GM23248 (cell line): ENCODE data around the gene FAM83E. TPM values are rescaled to one million over a fixed set of nuclear protein-coding genes. Genes with fewer than 3 reads are reported as not detected.

Experiments used
- DNase-seq: peaks from one replicate; pipeline ENCODE4 v3.0.0-alpha.2; 2015
- H2AFZ ChIP-seq: fragments of 200-600 bp; sonication (generic); 2 replicates; pipeline ENCODE4 v1.6.1; 2016; ENCODE audit warnings: antibody characterized with exemption
- H3F3A ChIP-seq: fragments of 200-600 bp; sonication (generic); 2 replicates; pipeline ENCODE4 v1.6.1; 2016; ENCODE audit warnings: mild to moderate bottlenecking, antibody characterized with exemption, mixed run types; ENCODE audit not compliant: insufficient read depth
- H3K27ac ChIP-seq: fragments of 200-600 bp; sonication (generic); 2 replicates; pipeline ENCODE4 v1.5.1; 2016; ENCODE audit warnings: mild to moderate bottlenecking
- H3K27me3 ChIP-seq: fragments of 200-600 bp; sonication (generic); replicated peaks from 2 replicates; pipeline ENCODE4 v1.6.1; 2016; ENCODE audit warnings: mild to moderate bottlenecking; ENCODE audit not compliant: insufficient read depth
- H3K36me3 ChIP-seq: fragments of 200-600 bp; sonication (generic); 2 replicates; pipeline ENCODE4 v1.6.1; 2016; ENCODE audit warnings: low read depth, mild to moderate bottlenecking
- H3K4me1 ChIP-seq: fragments of 200-600 bp; sonication (generic); 2 replicates; pipeline ENCODE4 v1.6.1; 2016; ENCODE audit warnings: mild to moderate bottlenecking; ENCODE audit not compliant: insufficient read depth
- H3K4me2 ChIP-seq: fragments of 200-600 bp; sonication (generic); one replicate; pipeline ENCODE4 v1.6.1; 2016; ENCODE audit warnings: mild to moderate bottlenecking; ENCODE audit not compliant: unreplicated experiment
- H3K4me3 ChIP-seq: fragments of 200-600 bp; sonication (generic); 2 replicates; pipeline ENCODE4 v1.5.1; 2016; ENCODE audit warnings: mild to moderate bottlenecking
- H3K79me2 ChIP-seq: fragments of 200-600 bp; sonication (generic); 2 replicates; pipeline ENCODE4 v1.6.1; 2016; ENCODE audit warnings: mild to moderate bottlenecking; ENCODE audit not compliant: insufficient read depth
- H3K9ac ChIP-seq: fragments of 200-600 bp; sonication (generic); 2 replicates; pipeline ENCODE4 v1.6.1; 2016; ENCODE audit warnings: mild to moderate bottlenecking
- H3K9me2 ChIP-seq: fragments of 200-600 bp; sonication (generic); 2 replicates; pipeline ENCODE4 v1.6.1; 2016; ENCODE audit warnings: mixed run types, mild to moderate bottlenecking, moderate library complexity; ENCODE audit not compliant: insufficient read depth
- H3K9me3 ChIP-seq: fragments of 200-600 bp; sonication (generic); one replicate; pipeline ENCODE4 v1.6.1; 2017; ENCODE audit warnings: low read depth
- H4K20me1 ChIP-seq: fragments of 200-600 bp; sonication (generic); 2 replicates; pipeline ENCODE4 v1.6.0; 2016; ENCODE audit not compliant: insufficient read depth
- EZH2 ChIP-seq: fragments of 200-600 bp; sonication (generic); IDR thresholded peaks from 2 replicates; pipeline ENCODE4 v1.6.1; 2018; ENCODE audit warnings: antibody characterized with exemption, mild to moderate bottlenecking; ENCODE audit not compliant: insufficient read depth, poor library complexity, severe bottlenecking
- EZH2phosphoT487 ChIP-seq: fragments of 200-600 bp; sonication (generic); IDR thresholded peaks from 2 replicates; pipeline ENCODE4 v1.6.1; 2018; ENCODE audit warnings: antibody characterized with exemption, moderate library complexity, mild to moderate bottlenecking, low read depth; ENCODE audit not compliant: insufficient read depth
- WGBS, 2 experiments: methylation state at CpG; one replicate each; pipeline ENCODE4 v1.1.6; 2015 to 2017; ENCODE audit warnings: low lambda C conversion rate in 2 of 2, low coverage in 1 of 2; ENCODE audit errors: missing lambda C conversion rate in 2 of 2; 5-methylcytosine and 5-hydroxymethylcytosine counted together
- in situ Hi-C: fragments of 300-500 bp; cut with MboI; formaldehyde crosslinking; loops from 2 replicates; pipeline ENCODE4 v1.15.0; 2020
- polyA plus RNA-seq: library from polyadenylated mRNA; unstranded; fragments of >200 nt; fragmentation: Nextera tagmentation; extraction: Ambion mirVana; gene quantifications from 2 replicates; pipeline ENCODE4 v1.2.1, GENCODE V29; 2016
- total RNA-seq: library from RNA; depleted of rRNA; stranded (reverse); fragments of >200 nt; shearing (Covaris generic); gene quantifications from 2 replicates; pipeline ENCODE4 v1.2.3, GENCODE V29; 2014; rRNA removed

Gene FAM83E
- not detected in 2 replicates for total RNA-seq
- polyA plus RNA-seq: not detected in 2 replicates

- Histone ChIP-seq H3K79me2 (peaks cover 35% of the 10 kb centered on the region), H3K36me3 (peaks cover 21% of the 10 kb centered on the region), H3K4me2 (no peak within 1 kb of the TSS), H3K9me2 (no peaks in the 10 kb centered on the region), H3K4me3 (no peak within 1 kb of the TSS), H3K4me1 (peaks cover 14% of the 10 kb centered on the region), H3F3A (peaks cover 20% of the 10 kb centered on the region; the same call in 1 of the 2 replicates), H3K27me3 (no peaks in the 10 kb centered on the region), H2AFZ (no peak within 1 kb of the TSS), H3K9ac (0 out of 2 replicates have a peak within 1 kb of the TSS, but pooled peaks have one; percentile 15), H3K9me3 (no peaks in the 10 kb centered on the region), H3K27ac (no peak within 1 kb of the TSS), H4K20me1 (peaks cover 12% of the 10 kb centered on the region; the same call in 1 of the 2 replicates)
- TF ChIP-seq EZH2: no peak
- no peak for TF ChIP-seq EZH2phosphoT487
- in situ Hi-C loops: no loop called here
- DNase-seq: peak; percentile 34
- WGBS, 2 experiments: 43 to 49% methylated on average over 24 to 31 of the region's 31 CpGs
Observed at GRCh38 chr19:48614436-48615230, at the start of gene FAM83E. Gene FAM83E (minus strand): TSS chr19:48615076. CDS start chr19:48613372, 1,704 bp downstream.

GRCh38 chr19:48664476-48664875 is 49.6 kb upstream of the FAM83E start:
- Histone ChIP-seq H3K36me3 (no peaks in the 10 kb centered on the region), H3K4me3 (no peak overlapping the region), H3K9ac (no peak overlapping the region), H3K9me2 (no peaks in the 10 kb centered on the region), H3K9me3 (no peaks in the 10 kb centered on the region), H3K4me1 (no peaks in the 10 kb centered on the region), H3K79me2 (no peaks in the 10 kb centered on the region), H3K27me3 (no peaks in the 10 kb centered on the region), H3K4me2 (no peak overlapping the region), H4K20me1 (no peaks in the 10 kb centered on the region), H2AFZ (no peak overlapping the region), H3F3A (no peaks in the 10 kb centered on the region), H3K27ac (no peak overlapping the region)
- TF ChIP-seq EZH2phosphoT487 (no peak), EZH2 (no peak)
- DNase-seq: no peak
- in situ Hi-C loops: no loop called here
- 78 to 84% methylated on average over 14 of the region's 14 CpGs for WGBS, 2 experiments

GRCh38 chr19:48663667-48664066 is 48.8 kb upstream of the FAM83E start:
- no peaks in the 10 kb centered on the region for H3K9me3 ChIP-seq
- H3K27ac ChIP-seq: no peak overlapping the region
- no peaks in the 10 kb centered on the region for H4K20me1 ChIP-seq
- no peak for DNase-seq
- no peaks in the 10 kb centered on the region for H3K79me2 ChIP-seq
- no peak overlapping the region for H3K4me2 ChIP-seq
- no peaks in the 10 kb centered on the region for H3K4me1 ChIP-seq
- no peak overlapping the region for H3K4me3 ChIP-seq
- no peak for TF ChIP-seq EZH2phosphoT487
- TF ChIP-seq EZH2: no peak
- H3K9ac ChIP-seq: no peak overlapping the region
- no peaks in the 10 kb centered on the region for H3K9me2 ChIP-seq
- no peaks in the 10 kb centered on the region for H3F3A ChIP-seq
- 58 to 65% methylated on average over 4 of the region's 4 CpGs for WGBS, 2 experiments
- no peaks in the 10 kb centered on the region for H3K36me3 ChIP-seq
- in situ Hi-C loops: no loop called here
- H2AFZ ChIP-seq: no peak overlapping the region
- H3K27me3 ChIP-seq: no peaks in the 10 kb centered on the region

- Histone ChIP-seq H3K27me3 (no peaks in the 10 kb centered on the region), H3K9ac (no peak overlapping the region), H3K9me3 (no peaks in the 10 kb centered on the region), H3K9me2 (no peaks in the 10 kb centered on the region), H3K4me2 (no peak overlapping the region), H3K36me3 (no peaks in the 10 kb centered on the region), H3K4me3 (no peak overlapping the region), H3K27ac (no peak overlapping the region), H4K20me1 (no peaks in the 10 kb centered on the region), H2AFZ (no peak overlapping the region), H3K4me1 (peaks cover 4% of the 10 kb centered on the region; the same call in 1 of the 2 replicates), H3F3A (peaks cover 16% of the 10 kb centered on the region), H3K79me2 (no peaks in the 10 kb centered on the region)
- WGBS, 2 experiments: 91 to 95% methylated on average over 27 to 50 of the region's 50 CpGs
- in situ Hi-C loops: no loop called here
- TF ChIP-seq EZH2phosphoT487 (no peak), EZH2 (no peak)
- no peak for DNase-seq
Observed at GRCh38 chr19:48661711-48662090, 46.8 kb upstream of the FAM83E start.
